Measurements from ENCODE around the gene RXRG. TPM values are rescaled to one million over a fixed set of nuclear protein-coding genes. Genes with fewer than 3 reads are reported as not detected.

RXRG gene
- total RNA-seq, 2 experiments from 2014 or later, result not detected

DNA sequence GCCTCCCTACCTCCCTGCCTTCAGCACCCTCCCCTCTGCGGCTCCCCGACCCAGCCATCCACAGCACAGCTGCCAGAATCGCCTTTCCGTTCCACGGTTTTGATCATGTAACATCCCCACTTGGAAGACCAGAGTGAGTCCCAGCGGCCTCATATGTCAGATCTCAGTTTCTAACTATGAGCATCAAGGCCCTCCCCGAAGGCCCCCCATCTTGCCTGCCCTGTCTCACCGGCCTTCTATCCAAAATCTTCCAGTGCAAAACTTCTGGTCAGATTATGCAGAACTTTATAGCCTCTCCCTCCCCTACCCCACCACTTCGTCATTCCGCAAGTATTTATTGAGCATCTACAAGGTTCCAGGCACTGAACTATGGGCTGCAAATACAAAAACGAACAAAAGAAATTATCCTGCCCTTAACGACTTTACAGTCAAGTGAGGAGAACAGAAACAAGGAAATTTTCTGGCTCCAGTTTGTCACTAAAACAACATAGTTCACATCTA, 68.1 kb downstream of the RXRG start:
- DNase-seq, result no peak
- intact Hi-C loops (cut with micrococcal nuclease), result loop anchor here (1.0 to 10.0 kb wide), 2 partner anchors 16 to 788 kb away; partner anchors contain the start of gene FAM78B
- H3K27ac Mint-ChIP-seq, result no peak overlapping the region
- peaks cover 16% of the 10 kb centered on the region for H3K4me1 Mint-ChIP-seq (ENCODE audit: low read depth)
- CTCF ChIA-PET, result interaction anchor here (0.8 to 2.3 kb wide), 3 partner anchors 9 to 16 kb away, joined by 3 to 23 read pairs (median 5); no protein-coding TSS in a partner anchor
- H3K27me3 Mint-ChIP-seq (ENCODE audit: low read depth), result peaks cover 46% of the 10 kb centered on the region
- H3K9me3 Mint-ChIP-seq, result no peaks in the 10 kb centered on the region
- no peaks in the 10 kb centered on the region for H3K36me3 Mint-ChIP-seq (ENCODE audit: low read depth)
- H3K4me3 Mint-ChIP-seq, result peak overlapping the region; percentile 60

DNA sequence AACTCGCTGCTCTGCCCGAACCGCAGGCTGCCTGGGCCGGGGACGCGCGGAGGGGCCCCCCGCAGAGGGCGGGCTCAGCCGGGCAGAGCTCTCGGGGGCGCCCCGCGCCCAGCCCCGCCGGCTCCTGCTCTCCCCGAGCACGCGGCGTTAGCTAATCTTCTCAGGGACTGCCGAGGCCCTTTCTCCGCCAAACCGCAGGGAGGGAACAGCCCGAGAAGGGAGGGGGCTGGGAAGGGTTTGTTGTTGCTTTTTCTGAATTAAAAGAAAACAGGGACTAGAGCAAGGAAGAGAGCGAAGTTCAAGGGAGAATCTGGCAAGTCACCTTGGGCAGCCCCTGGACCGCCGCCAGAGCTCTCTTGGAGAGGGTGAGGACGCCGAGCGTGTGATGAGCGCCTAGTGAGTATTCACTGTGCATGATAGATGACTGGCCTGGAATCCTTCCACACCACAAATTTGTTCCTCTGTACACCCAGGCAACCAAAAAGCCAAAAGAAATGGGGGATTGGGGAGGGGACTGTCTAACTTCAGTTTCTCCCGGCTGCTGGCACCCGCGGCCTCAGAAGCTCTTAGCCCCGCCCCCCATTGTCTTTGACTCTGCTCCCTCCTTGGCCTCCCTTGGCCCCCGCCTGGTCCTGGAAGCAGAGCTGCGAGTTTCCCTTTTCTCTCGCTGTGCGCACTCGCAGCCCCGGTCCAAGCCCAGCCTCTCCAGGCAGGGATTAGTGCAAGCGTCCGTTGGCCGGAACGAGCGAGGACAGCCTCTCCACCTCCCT, 68.7 kb downstream of the RXRG start:
- no peaks in the 10 kb centered on the region for H3K9me3 Mint-ChIP-seq
- peak overlapping the region; percentile 60 for H3K4me3 Mint-ChIP-seq
- no peak overlapping the region for H3K27ac Mint-ChIP-seq
- H3K36me3 Mint-ChIP-seq (ENCODE audit: low read depth), result no peaks in the 10 kb centered on the region
- intact Hi-C loops (cut with micrococcal nuclease), result loop anchor here (1.0 to 10.0 kb wide), 2 partner anchors 17 to 789 kb away; partner anchors contain the start of gene FAM78B
- peak; percentile 87 for DNase-seq
- H3K27me3 Mint-ChIP-seq (ENCODE audit: low read depth), result peaks cover 49% of the 10 kb centered on the region
- H3K4me1 Mint-ChIP-seq (ENCODE audit: low read depth), result peaks cover 16% of the 10 kb centered on the region
- CTCF ChIA-PET, result interaction anchor here (0.8 to 2.3 kb wide), 3 partner anchors 8 to 17 kb away, joined by 3 to 23 read pairs (median 5); no protein-coding TSS in a partner anchor

DNA sequence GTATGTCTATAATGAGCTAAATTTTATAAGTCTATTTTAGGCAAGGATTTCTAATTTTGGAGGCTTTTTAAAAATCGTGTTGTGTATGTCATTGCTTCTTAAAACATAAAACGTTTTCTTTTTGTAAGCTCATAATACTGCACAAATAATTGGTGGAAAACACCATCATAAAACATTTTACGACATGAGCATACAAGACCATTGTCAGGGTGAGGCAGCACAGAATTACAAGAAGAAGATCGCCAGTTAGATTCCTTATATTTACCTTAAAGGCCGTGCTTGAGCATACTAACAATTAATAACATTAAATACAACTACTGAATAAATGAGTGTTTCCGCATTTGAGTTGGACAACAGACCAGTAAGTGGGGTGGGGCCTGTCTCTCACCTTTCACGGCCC, 69.3 kb downstream of the RXRG start:
- no peaks in the 10 kb centered on the region for H3K9me3 Mint-ChIP-seq
- H3K36me3 Mint-ChIP-seq (ENCODE audit: low read depth), result no peaks in the 10 kb centered on the region
- H3K4me3 Mint-ChIP-seq, result no peak overlapping the region
- H3K4me1 Mint-ChIP-seq (ENCODE audit: low read depth), result peaks cover 16% of the 10 kb centered on the region
- H3K27ac Mint-ChIP-seq, result no peak overlapping the region
- DNase-seq, result no peak
- CTCF ChIA-PET, result interaction anchor here (1.0 to 2.3 kb wide), 2 partner anchors 8 to 17 kb away, joined by 5 to 23 read pairs; no protein-coding TSS in a partner anchor
- peaks cover 55% of the 10 kb centered on the region for H3K27me3 Mint-ChIP-seq (ENCODE audit: low read depth)
- intact Hi-C loops (cut with micrococcal nuclease), result loop anchor here (1.0 to 10.0 kb wide), 2 partner anchors 18 to 789 kb away; partner anchors contain the start of gene FAM78B

DNA sequence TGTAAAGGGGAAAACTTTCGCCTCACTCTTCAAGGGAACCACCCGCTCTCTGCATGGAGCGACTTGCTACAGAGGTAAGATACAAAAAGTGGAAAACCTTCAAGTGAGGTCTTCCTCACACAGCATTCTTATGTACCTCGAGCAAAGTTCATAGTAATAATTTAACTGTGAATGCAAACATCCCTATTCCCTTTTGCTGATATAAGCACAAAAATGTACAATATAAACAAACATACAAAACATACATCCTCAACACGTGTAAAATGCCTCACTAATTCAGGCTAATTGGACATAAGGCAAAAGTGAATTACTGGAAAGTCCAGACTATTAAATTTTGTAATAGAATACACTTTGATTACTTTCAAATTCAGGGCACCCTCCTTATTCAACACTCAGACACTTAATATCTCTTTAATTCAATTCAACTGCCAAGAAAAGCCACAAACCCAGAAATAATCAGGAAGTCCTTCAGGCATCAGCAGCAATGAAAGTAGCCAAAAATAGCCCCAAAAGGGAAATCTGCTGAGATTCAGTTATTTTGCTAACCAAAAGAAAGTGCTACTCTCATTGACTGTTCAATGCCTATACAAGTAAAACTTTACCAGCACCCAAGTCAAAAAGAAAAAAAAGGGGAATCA, 73.2 kb downstream of the RXRG start:
- no peak overlapping the region for H3K27ac Mint-ChIP-seq
- no peaks in the 10 kb centered on the region for H3K36me3 Mint-ChIP-seq (ENCODE audit: low read depth)
- intact Hi-C loops (cut with micrococcal nuclease), result loop anchor here (10.0 kb wide), 1 partner anchor 793 kb away; the partner anchor contains the start of gene FAM78B
- H3K27me3 Mint-ChIP-seq (ENCODE audit: low read depth), result peaks cover 65% of the 10 kb centered on the region
- CTCF ChIA-PET, result interaction anchor here (4.4 kb wide), 1 partner anchor 21 kb away, joined by 34 read pairs; no protein-coding TSS in a partner anchor
- DNase-seq, result no peak
- H3K4me3 Mint-ChIP-seq, result no peak overlapping the region
- peaks cover 12% of the 10 kb centered on the region for H3K4me1 Mint-ChIP-seq (ENCODE audit: low read depth)
- no peaks in the 10 kb centered on the region for H3K9me3 Mint-ChIP-seq

DNA sequence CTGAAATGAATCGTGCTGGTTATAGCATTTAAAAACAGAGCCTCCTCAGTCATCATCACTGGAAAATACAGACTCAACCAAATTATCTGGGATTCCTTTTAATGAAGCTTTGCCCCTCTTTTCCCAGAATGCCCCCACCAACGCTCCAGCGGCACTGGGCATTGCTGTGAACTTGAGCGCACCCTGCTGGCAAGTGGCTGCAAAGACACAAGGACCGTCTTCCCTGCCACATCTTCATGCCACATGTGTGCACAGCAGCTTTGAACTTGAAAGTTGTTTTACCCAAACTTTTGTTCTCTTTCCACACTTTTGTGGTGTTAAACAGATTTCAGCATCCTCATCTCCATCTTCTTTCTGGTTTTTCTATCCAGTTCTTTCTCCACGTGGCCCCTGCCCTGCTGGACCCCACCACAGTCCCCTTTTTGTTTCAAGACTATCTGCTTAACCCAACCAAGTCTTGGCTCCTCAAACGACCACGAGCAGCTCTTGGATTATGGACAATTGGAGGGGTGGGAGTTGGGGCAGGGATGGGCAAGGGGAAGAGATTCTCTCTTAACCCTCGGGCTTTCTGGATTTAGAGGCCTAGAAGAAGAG, 75.6 kb downstream of the RXRG start:
- intact Hi-C loops (cut with micrococcal nuclease), result loop anchor here (1.0 to 2.0 kb wide), 5 partner anchors 111 to 255 kb away; no protein-coding TSS in a partner anchor

DNA sequence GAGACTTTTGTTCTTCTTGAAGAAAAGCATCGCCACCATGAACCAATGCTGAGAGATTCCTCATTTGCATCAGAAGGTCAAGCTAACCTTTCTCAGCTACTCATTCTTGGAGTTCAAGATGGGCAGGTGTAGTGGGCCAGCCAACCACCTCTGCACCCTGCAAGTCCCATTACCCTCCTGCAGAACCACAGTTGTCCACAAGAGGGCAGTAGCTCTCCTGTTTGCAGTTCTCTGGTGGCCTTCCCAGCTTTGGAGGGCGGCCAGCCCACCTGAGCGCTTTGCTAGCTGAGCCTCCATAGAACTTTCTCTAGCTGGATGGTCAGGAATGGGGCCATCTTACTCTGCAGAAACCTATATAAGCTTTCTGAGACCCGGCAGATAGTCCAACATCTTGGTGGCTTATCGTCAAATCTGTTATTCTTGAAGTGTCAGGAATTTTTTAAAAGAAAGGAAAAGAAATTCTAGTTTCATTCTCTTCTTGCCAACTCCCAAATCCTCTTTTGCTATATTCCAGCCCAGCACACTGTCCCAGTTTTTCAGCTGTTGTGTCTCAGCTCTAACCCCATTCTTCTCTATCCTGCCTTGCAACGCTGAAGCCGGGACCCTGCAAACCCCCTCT, 77.4 kb downstream of the RXRG start:
- intact Hi-C loops (cut with micrococcal nuclease), result no loop called here
- peaks cover 59% of the 10 kb centered on the region for H3K27me3 Mint-ChIP-seq (ENCODE audit: low read depth)
- H3K4me3 Mint-ChIP-seq, result no peak overlapping the region
- H3K27ac Mint-ChIP-seq, result no peak overlapping the region
- no peaks in the 10 kb centered on the region for H3K9me3 Mint-ChIP-seq
- CTCF ChIA-PET, result interaction anchor here (0.6 to 5.0 kb wide), 44 partner anchors 9 to 548 kb away, joined by 3 to 52 read pairs (median 4); no protein-coding TSS in a partner anchor
- peak; percentile 88 for DNase-seq
- H3K4me1 Mint-ChIP-seq (ENCODE audit: low read depth), result no peaks in the 10 kb centered on the region
- no peaks in the 10 kb centered on the region for H3K36me3 Mint-ChIP-seq (ENCODE audit: low read depth)

More for the DNA sequence above, 75.6 kb downstream of the RXRG start:
- peak; percentile 72 for DNase-seq
- H3K4me1 Mint-ChIP-seq (ENCODE audit: low read depth), result no peaks in the 10 kb centered on the region
- H3K36me3 Mint-ChIP-seq (ENCODE audit: low read depth), result no peaks in the 10 kb centered on the region
- no peaks in the 10 kb centered on the region for H3K9me3 Mint-ChIP-seq
- no peak overlapping the region for H3K4me3 Mint-ChIP-seq
- CTCF ChIA-PET, result interaction anchor here (1.0 to 5.0 kb wide), 14 partner anchors 8 to 255 kb away, joined by 3 to 52 read pairs (median 7); no protein-coding TSS in a partner anchor
- H3K27ac Mint-ChIP-seq, result no peak overlapping the region
- peaks cover 62% of the 10 kb centered on the region for H3K27me3 Mint-ChIP-seq (ENCODE audit: low read depth)

DNA sequence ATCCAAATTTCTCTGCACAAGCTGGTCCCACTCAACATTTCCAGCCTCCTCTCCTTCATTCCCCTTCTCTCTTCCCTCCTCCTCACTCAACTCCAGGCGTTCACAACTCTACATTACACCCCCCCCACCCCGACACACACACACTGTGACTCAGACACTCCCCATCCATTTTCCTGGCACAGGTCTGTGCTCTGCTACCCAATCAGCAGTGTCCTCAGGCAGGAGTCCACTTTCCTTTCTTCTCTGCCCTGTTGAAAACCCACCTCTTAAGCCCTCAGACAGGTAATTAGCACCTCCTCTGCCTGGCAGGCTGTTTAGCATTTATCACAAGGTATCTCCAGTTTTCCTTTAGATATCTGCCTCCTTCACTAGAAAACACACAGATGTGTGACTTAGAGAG, 79.6 kb downstream of the RXRG start:
- Mint-ChIP-seq H3K36me3 (ENCODE audit: low read depth) (no peaks in the 10 kb centered on the region), H3K27ac (no peak overlapping the region), H3K4me3 (no peak overlapping the region), H3K9me3 (no peaks in the 10 kb centered on the region), H3K4me1 (ENCODE audit: low read depth) (no peaks in the 10 kb centered on the region), H3K27me3 (ENCODE audit: low read depth) (peaks cover 56% of the 10 kb centered on the region)
- intact Hi-C loops (cut with micrococcal nuclease), result no loop called here
- DNase-seq, result no peak
- CTCF ChIA-PET, result interaction anchor here (1.1 kb wide), 1 partner anchor 125 kb away, joined by 3 read pairs; no protein-coding TSS in a partner anchor

DNA sequence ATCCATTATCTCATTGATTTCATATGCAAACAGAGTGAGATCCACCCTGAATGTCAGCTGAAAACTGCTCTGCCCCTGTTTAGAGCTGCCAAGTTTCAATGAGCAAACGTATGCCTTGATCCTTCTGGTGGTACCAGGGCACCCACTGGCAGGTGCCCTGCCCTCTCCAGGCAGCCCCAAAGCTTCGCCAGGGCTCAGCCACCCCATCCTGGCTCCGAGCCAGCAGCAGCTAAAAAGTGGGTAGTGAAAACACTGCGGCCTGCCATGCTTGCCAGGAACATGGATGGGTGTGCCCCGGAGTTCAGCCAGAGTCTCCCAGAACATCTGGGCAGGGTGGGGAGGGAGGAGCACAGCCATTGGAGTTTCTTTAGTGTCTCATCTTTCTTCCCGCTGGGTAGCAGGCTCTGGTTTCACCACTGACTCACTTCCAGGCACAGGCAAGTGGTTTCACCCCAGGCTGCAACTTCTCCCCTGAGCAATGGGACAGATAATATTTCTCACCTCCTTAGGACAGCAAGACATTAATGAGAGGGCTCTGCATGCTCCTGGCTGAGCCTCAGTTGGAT, 80.3 kb downstream of the RXRG start:
- Mint-ChIP-seq H3K27me3 (ENCODE audit: low read depth) (peaks cover 61% of the 10 kb centered on the region), H3K9me3 (no peaks in the 10 kb centered on the region), H3K36me3 (ENCODE audit: low read depth) (no peaks in the 10 kb centered on the region), H3K4me3 (no peak overlapping the region), H3K27ac (no peak overlapping the region), H3K4me1 (ENCODE audit: low read depth) (no peaks in the 10 kb centered on the region)
- intact Hi-C loops (cut with micrococcal nuclease), result no loop called here
- CTCF ChIA-PET, result interaction anchor here (0.5 to 0.7 kb wide), 2 partner anchors 12 to 258 kb away, joined by 3 to 4 read pairs; no protein-coding TSS in a partner anchor
- no peak for DNase-seq

DNA sequence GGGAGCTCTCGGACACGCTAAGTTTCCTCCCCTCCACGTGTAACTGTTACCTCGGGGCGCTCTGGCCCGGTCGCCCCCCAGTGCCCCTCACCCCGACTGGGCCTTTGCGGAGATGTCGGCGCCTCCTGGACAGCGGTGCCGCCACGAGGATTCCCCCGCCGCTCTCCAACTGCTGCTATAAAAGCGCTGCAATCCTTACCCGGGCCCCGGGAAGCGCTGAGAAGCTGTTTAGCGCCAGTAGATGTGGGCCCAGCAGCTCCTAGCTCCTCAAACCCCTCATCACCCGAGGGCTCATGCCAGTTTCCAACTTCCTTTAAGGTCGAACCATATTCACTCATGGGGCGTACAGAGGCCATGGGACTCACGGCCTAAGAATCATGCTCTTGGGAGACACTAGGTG, 88.0 kb downstream of the RXRG start:
- intact Hi-C loops (cut with micrococcal nuclease), result no loop called here
- peaks cover 69% of the 10 kb centered on the region for H3K27me3 Mint-ChIP-seq (ENCODE audit: low read depth)
- no peak overlapping the region for H3K4me3 Mint-ChIP-seq
- H3K27ac Mint-ChIP-seq, result no peak overlapping the region
- H3K36me3 Mint-ChIP-seq (ENCODE audit: low read depth), result no peaks in the 10 kb centered on the region
- peaks cover 23% of the 10 kb centered on the region for H3K4me1 Mint-ChIP-seq (ENCODE audit: low read depth)
- DNase-seq, result no peak
- CTCF ChIA-PET, result no interaction called here
- no peaks in the 10 kb centered on the region for H3K9me3 Mint-ChIP-seq

DNA sequence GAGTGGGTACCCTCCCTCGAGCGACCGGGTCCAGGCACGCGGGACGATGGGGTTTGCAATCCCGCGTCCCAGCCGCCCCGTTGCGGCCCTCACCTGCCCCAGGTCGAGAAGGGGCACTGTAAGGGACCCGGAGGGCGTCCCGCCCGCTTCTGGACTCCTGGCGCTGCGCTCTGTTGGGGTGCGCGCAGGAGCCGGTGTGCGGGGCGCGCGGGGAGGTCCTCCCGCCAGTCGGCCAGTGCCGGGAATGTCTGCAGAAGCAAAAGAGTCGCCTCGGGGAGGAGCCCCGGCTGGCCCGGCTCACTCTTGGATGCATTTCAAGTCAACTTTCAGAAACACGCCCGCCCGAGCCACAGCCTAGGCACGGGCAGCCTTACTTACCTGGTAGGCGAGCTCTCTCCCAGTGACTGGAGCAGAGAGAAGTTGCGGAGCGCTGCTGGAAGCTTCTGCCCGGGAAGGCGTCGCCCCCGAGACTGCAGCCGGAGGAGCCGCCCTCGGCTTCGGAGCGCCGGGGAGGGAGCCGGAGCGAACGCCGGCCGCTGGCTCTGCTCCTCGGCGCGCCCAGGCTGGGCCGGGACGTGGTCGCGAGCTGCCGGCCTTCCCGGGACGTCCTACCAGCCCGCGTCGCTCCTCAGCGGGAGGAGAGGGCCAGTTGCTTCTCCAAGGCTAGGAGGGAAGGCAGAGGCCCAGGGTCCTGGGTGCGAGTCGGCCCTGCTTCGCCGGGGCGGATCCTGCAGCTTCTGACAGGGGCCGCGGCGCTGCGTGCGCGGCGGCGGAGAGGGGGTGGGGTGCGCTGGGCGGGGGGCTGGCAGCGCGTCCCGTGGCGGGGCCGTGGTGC, 88.7 kb downstream of the RXRG start, which contains the start of gene LMX1A:
LMX1A (minus strand) TSS at position 739 of the 835 bp plus-strand sequence. CDS start 1,156 bp downstream, outside the sequence.
- H3K27ac Mint-ChIP-seq, result no peak within 1 kb of the TSS
- intact Hi-C loops (cut with micrococcal nuclease), result loop anchor here (2.0 kb wide), 1 partner anchor 119 kb away; no protein-coding TSS in a partner anchor
- no peak within 1 kb of the TSS for H3K4me3 Mint-ChIP-seq
- CTCF ChIA-PET, result interaction anchor here (2.1 kb wide), 1 partner anchor 11 kb away, joined by 9 read pairs; no protein-coding TSS in a partner anchor
- H3K36me3 Mint-ChIP-seq (ENCODE audit: low read depth), result no peaks in the 10 kb centered on the region
- peaks cover 68% of the 10 kb centered on the region for H3K27me3 Mint-ChIP-seq (ENCODE audit: low read depth)
- peaks cover 23% of the 10 kb centered on the region for H3K4me1 Mint-ChIP-seq (ENCODE audit: low read depth)
- H3K9me3 Mint-ChIP-seq, result no peaks in the 10 kb centered on the region
- no peak for DNase-seq
